GM23338 (cell line): Measurements from ENCODE around the gene CLIP2.
"Not testable (repeated sequence)": the region's sequence is repeated elsewhere in the genome, so short reads cannot be mapped to it uniquely, and the experiment has no call there.

Experiments
- CREB1 ChIP-seq: fragments of 250-450 bp; sonication (Bioruptor Pico); IDR thresholded peaks from 2 replicates; pipeline ENCODE4 v1.5.0; 2020; ENCODE audit warnings: low read depth, mild to moderate bottlenecking, moderate library complexity
- EZH2 ChIP-seq: fragments of 200-600 bp; sonication (generic); IDR thresholded peaks from one replicate; pipeline ENCODE4 v1.8.0; 2017; ENCODE audit warnings: antibody characterized with exemption, mild to moderate bottlenecking, low read depth; ENCODE audit not compliant: unreplicated experiment
- JUNB ChIP-seq: IDR thresholded peaks from one replicate; pipeline ENCODE4 v1.6.1; 2016; ENCODE audit warnings: antibody characterized with exemption; ENCODE audit not compliant: unreplicated experiment
- POLR2AphosphoS5 ChIP-seq: IDR thresholded peaks from 2 replicates; pipeline ENCODE4 v1.6.1; 2016; ENCODE audit warnings: antibody characterized with exemption, low read depth
- REST ChIP-seq: IDR thresholded peaks from one replicate; pipeline ENCODE4 v1.6.1; 2018; ENCODE audit warnings: antibody characterized with exemption; ENCODE audit not compliant: unreplicated experiment
- STAT1 ChIP-seq: IDR thresholded peaks from one replicate; pipeline ENCODE4 v1.6.1; 2016; ENCODE audit warnings: antibody characterized with exemption; ENCODE audit not compliant: unreplicated experiment
- ZNF114 ChIP-seq: fragments of 250-450 bp; sonication (Bioruptor Pico); IDR thresholded peaks from 2 replicates; pipeline ENCODE4 v1.5.0; 2020; ENCODE audit warnings: mild to moderate bottlenecking, moderate library complexity
- TF ChIP-seq, protein P1 (sequence below), 2 experiments: fragments of 200-600 bp in 1 of 2; sonication (generic) in 1 of 2; conservative IDR thresholded peaks; 2 replicates each; pipeline versions ENCODE4 v1.5.1 to v1.6.1; 2016 to 2017; ENCODE audit warnings: antibody characterized with exemption in 2 of 2, low read depth in 2 of 2, mild to moderate bottlenecking in 2 of 2, moderate library complexity in 1 of 2
- TF ChIP-seq, protein P2 (sequence below): IDR thresholded peaks from 2 replicates; pipeline ENCODE4 v1.6.1; 2016; ENCODE audit warnings: antibody characterized with exemption

GRCh38 chr7:74411571-74411970 is 122.4 kb downstream of the CLIP2 start:
- TF ChIP-seq, protein P1, sequence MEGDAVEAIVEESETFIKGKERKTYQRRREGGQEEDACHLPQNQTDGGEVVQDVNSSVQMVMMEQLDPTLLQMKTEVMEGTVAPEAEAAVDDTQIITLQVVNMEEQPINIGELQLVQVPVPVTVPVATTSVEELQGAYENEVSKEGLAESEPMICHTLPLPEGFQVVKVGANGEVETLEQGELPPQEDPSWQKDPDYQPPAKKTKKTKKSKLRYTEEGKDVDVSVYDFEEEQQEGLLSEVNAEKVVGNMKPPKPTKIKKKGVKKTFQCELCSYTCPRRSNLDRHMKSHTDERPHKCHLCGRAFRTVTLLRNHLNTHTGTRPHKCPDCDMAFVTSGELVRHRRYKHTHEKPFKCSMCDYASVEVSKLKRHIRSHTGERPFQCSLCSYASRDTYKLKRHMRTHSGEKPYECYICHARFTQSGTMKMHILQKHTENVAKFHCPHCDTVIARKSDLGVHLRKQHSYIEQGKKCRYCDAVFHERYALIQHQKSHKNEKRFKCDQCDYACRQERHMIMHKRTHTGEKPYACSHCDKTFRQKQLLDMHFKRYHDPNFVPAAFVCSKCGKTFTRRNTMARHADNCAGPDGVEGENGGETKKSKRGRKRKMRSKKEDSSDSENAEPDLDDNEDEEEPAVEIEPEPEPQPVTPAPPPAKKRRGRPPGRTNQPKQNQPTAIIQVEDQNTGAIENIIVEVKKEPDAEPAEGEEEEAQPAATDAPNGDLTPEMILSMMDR (conservative IDR thresholded peaks at IDR 0.05; ENCODE audit: low read depth in 2 of 2), result not testable (repeated sequence)
- TF ChIP-seq POLR2AphosphoS5; EZH2; CREB1; REST; ZNF114 (CRISPR knock-in tag); STAT1; JUNB: not testable (repeated sequence)
- TF ChIP-seq, protein P2, sequence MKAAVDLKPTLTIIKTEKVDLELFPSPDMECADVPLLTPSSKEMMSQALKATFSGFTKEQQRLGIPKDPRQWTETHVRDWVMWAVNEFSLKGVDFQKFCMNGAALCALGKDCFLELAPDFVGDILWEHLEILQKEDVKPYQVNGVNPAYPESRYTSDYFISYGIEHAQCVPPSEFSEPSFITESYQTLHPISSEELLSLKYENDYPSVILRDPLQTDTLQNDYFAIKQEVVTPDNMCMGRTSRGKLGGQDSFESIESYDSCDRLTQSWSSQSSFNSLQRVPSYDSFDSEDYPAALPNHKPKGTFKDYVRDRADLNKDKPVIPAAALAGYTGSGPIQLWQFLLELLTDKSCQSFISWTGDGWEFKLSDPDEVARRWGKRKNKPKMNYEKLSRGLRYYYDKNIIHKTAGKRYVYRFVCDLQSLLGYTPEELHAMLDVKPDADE, result not testable (repeated sequence)
